GM19467 (cell line): ENCODE results near the gene RBM6.
"Not testable (repeated sequence)": the region's sequence is repeated elsewhere in the genome, so short reads cannot be mapped to it uniquely, and the experiment has no call there.

Experiments used
- ATAC-seq: cut with Tn5 transposase; IDR thresholded peaks from one replicate; pipeline ENCODE4 v1.9.1; 2021; ENCODE audit warnings: mild to moderate bottlenecking, moderate library complexity; ENCODE audit not compliant: unreplicated experiment

Gene RBM6

DNA sequence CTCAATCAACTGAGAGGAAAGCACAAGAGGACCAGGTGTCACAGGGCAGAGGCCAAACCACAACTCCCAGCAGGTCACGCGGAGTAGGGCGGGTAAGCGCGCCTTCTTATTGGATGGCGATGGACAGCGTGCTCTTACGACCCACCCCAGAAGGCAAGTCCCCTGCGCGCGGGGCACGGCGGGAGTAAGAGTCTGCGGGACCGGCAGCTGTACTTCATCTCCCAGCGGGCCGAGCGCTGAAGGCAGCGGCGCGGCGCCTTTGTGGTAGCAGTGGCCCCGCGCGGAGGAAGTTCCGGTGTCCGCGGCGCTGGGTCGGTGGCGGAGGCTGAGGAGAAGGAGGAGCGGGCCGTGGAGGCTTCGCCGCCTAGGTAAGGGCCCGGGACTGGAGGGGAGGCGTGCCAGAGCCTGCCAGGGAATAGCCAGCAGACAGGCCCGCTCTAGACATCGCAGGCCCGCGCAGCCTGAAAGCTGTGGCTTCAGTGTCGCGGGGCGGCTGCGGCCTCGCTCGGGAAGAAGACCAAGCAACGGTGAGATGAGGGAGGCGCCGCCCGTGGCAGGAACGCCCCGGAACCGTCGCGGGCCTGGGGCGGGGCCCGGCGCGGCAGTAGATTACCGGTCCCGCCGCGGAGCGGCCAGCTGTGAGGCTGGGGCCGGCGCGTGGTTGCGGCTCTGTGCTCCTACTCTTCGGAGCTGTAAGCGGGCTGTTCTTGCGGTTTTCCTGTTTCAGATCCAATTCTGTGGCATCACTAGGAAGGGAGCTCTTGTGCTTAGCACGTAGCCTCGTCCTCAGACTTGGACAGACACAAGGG is at the start of gene RBM6:
Gene RBM6 (plus strand): TSS at position 293 of the 809 bp plus-strand sequence. CDS start 22,492 bp downstream, outside the sequence.
- ATAC-seq, result peak; percentile 82

DNA sequence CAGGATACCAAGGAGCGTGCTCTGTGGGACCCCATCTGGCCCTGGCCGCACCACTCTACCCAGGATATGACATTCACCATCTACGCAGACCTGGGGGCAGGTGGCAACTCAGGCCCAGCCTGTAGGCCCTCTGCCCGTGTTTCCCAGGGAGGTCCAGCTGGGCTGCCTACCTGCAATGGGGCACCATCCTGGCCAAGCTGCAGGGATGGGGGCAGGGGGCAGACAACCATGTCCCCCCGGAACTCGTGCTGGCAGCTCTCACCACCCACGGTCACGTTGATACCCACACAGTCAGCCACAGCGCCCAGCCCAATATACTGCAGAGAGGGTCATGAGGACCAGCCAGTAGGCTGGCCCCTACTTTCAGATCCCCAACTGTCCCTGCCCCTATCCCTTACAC is 44.2 kb upstream of the RBM6 start:
- no peak for ATAC-seq

DNA sequence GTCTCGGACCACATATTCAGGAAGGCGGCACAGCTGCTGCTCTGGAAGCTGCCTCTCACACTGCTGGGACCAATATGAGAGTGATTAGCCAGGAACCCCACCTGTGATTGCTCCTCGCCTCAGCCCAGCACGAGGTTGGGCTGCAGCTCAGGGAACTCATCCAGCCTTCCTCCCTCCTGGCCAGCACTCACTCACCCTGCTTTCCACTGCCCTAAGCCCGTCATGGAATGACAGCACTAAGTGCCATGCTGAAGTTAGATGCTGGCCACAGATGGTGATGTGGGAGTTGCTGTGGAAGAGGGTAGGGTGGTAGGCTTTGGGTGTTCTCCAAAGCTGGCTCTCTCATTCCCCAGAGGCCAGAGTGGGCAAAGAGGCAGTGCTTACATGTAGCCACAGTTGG is 43.6 kb upstream of the RBM6 start:
- ATAC-seq, result no peak

DNA sequence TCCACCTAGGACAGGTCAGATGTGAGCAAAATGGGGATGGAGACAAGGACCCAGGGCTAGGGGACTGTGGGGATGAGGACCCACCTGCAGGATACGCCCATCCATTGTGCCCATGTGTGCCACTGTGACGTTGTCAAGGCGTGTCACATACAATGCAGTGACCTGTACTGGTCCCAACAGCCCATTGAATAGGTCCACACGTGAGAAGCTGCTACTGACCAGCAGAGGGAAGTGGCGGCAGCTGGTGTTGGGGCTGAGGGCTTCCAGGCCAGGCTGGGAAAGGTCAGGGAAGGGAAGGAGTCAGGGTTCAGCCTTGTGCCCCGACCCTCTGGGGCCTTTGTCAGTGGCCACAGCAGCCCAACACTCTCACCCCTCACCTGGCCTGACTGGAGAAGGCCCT is 41.0 kb upstream of the RBM6 start:
- no peak for ATAC-seq

GRCh38 chr3:49899815-49900214 is 40.1 kb upstream of the RBM6 start:
- no peak for ATAC-seq

DNA sequence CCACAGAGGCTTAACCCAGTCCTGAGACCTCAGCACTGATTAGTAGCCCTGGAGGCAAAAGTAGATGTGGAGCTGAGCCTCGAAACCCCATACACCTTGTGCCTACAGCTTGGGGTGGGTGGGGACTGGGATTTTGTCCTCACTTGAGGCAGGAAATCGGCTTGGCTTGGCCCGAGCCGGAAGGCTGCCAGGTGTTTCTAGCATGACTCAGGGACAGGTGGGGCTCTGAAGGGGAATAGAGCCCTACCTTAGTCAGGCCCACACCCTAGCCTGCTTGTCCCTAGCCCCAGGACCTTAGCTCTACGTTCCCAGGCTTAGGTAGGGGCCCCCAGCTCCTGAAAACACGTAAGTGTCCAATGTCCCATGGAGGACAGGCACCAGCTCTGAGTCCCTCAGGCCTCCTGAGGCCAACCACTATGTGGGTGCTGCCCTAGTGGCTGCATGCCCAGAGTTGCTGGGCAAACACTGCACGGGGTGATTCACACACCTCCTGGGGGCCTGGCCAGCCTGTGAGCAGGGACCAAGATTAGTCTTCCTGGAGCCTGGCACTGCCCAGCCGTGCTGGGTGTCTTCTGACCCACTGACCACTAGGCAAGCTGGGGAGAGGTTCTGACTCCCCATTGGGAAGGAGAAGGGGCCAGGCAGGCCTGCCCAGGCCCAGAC is 39.3 kb upstream of the RBM6 start:
- no peak for ATAC-seq

DNA sequence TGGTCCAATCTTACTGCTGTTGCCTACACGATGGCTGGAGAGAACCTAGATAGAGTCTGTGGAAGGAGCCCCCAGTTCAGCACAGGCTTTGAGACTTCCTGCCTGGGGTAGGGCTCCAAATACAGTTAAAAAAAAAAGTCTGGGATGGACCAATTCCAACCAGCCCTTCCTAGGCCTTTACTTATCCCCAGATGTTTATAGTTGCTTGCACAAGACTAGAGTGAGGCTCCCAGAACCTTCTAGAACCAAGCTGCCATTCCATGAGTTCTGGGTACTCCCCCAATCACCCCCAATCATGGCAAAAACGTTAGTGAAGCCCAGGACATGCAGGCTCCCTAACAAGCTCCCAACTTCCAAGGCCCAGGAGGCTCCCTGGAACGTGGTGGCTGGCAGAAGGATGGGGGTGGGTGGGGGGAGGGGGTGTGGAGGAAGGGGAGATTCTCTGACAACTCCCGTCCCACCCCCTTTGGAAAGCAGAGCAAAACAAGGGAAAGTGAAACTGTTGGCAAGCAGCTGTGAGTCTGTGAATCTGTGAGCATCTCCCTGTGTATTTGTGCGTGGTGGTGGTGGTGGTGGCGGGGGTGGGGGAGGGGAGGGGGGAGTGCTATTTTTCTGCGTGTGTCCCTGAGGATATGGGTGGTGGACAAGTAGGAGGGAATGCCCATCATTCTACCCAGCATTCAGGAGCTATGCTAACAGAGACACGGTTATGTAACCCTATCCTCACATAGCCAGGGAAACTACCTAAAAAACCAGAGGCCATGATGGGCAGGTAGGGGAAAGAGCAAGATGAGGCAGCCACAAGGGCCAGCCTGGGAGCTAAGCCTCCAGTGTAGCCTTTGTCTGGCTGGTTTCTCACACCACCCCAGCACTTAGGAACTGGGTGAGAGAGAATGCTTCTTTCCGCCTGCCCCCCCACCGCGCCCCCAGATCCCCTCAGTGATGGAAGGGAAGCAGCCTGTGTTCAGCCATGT is 38.3 kb upstream of the RBM6 start:
- ATAC-seq, result no peak

GRCh38 chr3:49902511-49903345 is 37.2 kb upstream of the RBM6 start:
- ATAC-seq, result no peak

DNA sequence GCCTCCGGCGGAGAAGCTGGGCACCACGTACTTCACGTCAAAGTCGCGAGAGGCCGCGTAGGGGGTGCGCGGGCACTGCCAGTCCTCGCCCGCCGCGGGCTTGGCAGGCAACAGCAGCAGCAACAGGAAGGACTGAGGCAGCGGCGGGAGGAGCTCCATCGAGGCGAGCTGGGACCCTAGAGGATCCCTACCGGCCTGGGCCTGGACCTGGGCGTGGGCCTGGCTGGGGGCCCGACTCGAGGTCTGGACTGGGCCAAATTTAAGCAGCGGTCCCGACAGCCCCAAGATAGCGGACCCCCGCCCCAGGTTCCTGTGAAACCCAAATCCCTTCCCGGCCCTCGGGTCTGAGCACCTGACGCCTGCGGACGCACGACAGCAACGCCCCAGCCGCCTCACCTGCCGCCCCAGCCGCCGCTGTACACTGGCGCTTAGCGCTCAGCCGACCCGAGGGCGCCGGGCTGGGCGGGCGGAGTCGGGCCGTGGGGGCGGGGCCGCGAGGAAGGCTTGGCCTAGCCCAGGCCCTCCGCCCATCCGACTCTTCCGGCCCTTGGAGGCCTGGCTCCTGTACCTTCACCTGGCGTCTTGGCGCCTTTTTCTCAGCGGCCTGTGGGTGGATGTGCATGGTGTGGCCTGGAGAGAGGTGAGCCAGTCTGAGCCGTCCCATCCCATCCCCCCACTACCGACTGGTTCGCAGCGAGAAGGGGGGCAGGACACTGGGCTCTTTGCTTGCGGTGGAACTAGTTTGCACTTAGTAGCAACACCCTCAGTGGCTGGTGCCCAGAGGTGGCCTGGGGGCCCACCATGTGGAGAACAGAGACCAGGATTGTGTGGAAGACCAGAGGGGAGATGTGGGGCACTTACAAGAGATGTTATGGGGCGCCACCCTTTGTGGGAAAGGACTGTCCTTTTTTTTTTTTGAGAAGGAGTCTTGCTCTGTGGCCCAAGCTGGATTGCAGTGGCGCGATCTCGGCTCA is 36.2 kb upstream of the RBM6 start, which contains the start of gene MST1R:
Gene MST1R (minus strand): TSS at position 423 of the 974 bp plus-strand sequence. CDS start 264 bp downstream, at position 159.
- no peak for ATAC-seq

GRCh38 chr3:49904448-49904847 is 35.5 kb upstream of the RBM6 start:
- not testable (repeated sequence) for ATAC-seq

- ATAC-seq, result no peak
Measured at GRCh38 chr3:49906073-49906743, 33.7 kb upstream of the RBM6 start.

DNA sequence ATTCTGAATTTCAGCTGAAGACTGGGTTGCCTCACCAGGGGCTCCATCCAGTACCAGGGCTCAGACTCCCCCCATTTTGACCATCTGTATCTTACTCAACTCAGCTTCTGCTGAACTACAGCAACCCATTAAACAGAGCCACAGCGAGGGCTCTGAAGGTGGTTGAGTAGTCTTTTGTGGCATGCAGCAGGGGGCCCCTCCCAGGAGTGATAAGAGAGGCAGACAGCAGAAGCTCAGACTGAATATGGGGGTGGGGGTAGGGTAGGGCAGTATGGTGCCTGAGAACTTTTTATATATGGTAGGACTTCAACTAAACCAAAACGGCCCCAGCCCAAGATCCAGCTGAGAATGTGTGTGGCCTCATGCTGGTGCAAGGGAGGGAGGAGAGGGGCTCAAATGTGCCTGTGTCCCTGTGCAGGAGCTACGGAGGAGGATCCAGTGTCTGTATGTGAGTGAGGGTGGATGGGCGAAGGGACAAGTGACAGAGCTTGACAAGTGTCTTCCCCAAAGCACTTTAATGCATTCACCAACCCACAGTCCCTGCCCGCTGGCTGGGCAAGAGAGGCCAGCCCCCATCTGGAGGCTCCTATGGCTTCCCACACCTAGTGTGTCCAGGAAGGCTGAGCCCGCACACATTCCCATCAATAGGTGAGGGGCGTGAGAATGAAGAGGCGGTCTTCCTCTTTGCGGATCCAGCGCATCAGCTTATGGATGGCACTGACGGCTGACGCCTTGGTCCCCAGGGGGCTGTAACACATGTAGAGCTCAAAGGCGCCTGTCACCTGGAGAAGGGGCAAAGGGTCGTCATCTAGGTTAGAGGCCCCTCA is 31.4 kb upstream of the RBM6 start:
- ATAC-seq, result no peak

- no peak for ATAC-seq
Measured at GRCh38 chr3:49910409-49911123, 29.4 kb upstream of the RBM6 start.

- no peak for ATAC-seq
Measured at GRCh38 chr3:49911124-49911420, 28.9 kb upstream of the RBM6 start.

DNA sequence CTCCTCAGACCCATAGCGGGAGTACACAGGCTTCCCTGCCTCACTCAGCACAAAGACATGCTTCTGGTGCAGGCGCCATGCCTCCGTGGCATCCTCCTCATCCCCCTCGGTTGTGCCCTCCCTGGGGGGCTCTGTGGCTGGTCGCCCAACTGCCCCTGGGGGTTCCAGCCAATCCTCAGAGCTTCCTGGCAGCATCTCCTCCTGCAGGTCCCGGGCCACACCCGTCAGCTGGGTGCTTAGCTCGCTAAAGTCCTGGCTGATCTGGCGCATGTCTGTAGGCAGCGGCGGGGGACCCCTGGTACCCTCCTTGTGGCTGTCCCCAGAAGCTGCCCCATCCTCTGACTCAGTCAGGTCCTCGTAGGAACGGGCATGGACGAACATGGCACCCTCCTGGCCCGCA is 28.3 kb upstream of the RBM6 start:
- ATAC-seq, result no peak

DNA sequence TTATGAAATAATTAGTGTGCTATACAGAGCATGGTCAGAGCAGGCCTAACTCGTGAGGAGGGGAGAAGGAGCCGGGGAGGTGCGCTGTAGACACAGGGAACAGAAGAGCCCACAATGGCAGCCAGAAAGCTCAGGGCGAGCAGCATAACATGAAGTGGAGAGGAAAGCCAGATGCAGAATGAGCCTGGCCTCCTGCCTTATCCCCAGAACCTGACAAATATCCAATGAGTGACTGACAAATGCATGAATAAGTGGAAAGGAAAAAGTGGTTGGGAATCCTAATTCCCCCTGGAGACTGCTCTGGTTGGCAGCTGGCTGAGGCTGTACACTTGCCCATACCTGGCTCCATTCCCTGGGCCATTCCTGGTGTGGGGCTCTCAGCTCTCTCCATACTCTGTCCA is 27.1 kb upstream of the RBM6 start:
- ATAC-seq, result no peak

GRCh38 chr3:49914906-49915305 is 25.0 kb upstream of the RBM6 start:
- ATAC-seq, result no peak
